Activated T-helper 1 cell treated with anti-CD3 and anti-CD28 coated beads, Interleukin-12 subunit alpha, Interleukin-12 subunit beta, Interleukin-2, Interleukin-4 antibody, amounts not matched to agents 30 ng/mL and 10 ng/mL and 1 ng/mL, durations not matched to agents 14 hours and 24 hours and 36 hours (primary cell): ENCODE results near the gene LRP1. TPM values are rescaled to one million over a fixed set of nuclear protein-coding genes. Genes with fewer than 3 reads are reported as not detected.

Experiments used
- DNase-seq: peaks from one replicate; pipeline ENCODE4 v3.0.0; 2021; ENCODE audit warnings: low spot score
- H3K27ac Mint-ChIP-seq: one replicate; pipeline ENCODE4 v1.8.0; 2021; ENCODE audit warnings: mild to moderate bottlenecking, mixed read lengths
- H3K27me3 Mint-ChIP-seq: one replicate; pipeline ENCODE4 v1.8.0; 2022; ENCODE audit warnings: mild to moderate bottlenecking, moderate library complexity, mixed read lengths; ENCODE audit not compliant: insufficient read depth
- H3K36me3 Mint-ChIP-seq: one replicate; pipeline ENCODE4 v1.8.0; 2021; ENCODE audit warnings: low read depth, mixed read lengths
- H3K4me1 Mint-ChIP-seq: one replicate; pipeline ENCODE4 v1.8.0; 2021; ENCODE audit warnings: low read depth, mixed read lengths
- H3K4me3 Mint-ChIP-seq: one replicate; pipeline ENCODE4 v1.8.0; 2021; ENCODE audit warnings: mild to moderate bottlenecking, moderate library complexity, mixed read lengths
- H3K9me3 Mint-ChIP-seq: one replicate; pipeline ENCODE4 v1.8.0; 2021; ENCODE audit warnings: mixed read lengths
- intact Hi-C: fragments of 100-400 bp; cut with micrococcal nuclease; formaldehyde crosslinking; loops from one replicate; pipeline ENCODE4 v1.15.1; 2024
- total RNA-seq: library from RNA; stranded (reverse); gene quantifications from 2 replicates; pipeline ENCODE4 v1.2.3, GENCODE V29; 2022

LRP1 gene
- total RNA-seq, 1 donor from 2014 or later = 0.26 TPM

DNA sequence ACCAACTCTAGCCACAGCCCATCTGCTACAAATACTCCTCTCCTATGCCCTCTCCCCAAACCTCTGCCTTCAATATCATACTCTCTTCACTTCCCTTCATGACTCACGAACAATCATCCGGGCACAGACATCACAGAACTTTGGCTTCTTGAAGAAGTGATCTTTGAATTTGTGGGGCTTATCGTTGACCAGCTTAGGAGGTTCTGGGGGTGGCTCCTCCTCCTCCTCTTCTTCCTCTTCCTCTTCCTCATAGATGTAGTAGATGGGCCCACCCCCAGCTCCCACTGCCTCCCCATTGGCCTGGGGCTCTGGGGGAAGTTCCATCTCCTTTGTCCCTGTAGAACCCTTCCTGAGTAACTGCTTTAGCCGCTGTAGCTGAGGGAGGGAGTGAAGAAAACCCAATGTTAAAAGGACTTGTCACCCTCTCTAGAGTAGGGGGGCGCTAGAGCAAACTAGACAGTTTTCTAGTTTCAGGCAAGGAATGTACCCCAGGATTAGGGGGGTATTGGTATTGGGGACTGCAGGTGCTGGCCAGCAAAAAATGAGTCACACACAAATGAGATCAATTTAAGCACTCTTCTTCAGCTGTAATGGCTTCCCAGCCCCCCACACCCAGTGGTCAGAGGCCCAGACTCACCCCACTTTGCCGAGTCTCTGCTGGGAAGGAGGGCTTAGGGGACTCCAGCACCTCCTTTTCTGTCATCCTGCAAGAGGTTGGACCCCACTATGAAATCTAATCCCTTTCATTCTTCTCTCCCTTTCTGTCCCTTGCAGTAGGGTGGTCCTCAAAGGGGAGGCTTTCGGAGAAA lies 120.9 kb downstream of the LRP1 start:
- Mint-ChIP-seq H3K36me3 (peaks cover 6% of the 10 kb centered on the region), H3K27me3 (peaks cover under 1% of the 10 kb centered on the region), H3K9me3 (no peaks in the 10 kb centered on the region), H3K27ac (no peak overlapping the region), H3K4me1 (peaks cover 10% of the 10 kb centered on the region), H3K4me3 (no peak overlapping the region)
- intact Hi-C loops = loop anchor here (10.0 kb wide), 1 partner anchor 376 kb away; no protein-coding TSS in a partner anchor
- DNase-seq = no peak

DNA sequence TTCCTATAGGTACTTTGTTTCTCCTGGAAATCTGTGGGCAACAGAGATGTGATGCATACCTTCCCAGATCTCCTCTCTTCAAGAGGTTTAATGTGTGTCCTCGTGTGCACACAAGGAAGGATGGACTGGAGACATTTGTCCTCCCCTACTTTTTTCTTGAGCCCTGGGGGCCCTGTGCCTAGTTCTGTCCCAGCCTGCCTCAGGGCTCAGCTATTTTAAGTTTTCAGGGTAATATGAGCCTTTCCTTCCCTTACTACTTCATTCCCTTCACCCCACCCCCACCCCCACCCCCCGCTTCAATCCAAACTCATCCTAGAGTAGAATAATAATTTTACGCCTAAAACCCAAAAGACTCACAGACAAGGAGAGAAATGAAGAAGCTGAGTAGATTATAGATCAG lies 122.3 kb downstream of the LRP1 start:
- intact Hi-C loops = no loop called here
- Mint-ChIP-seq H3K4me3 (no peak overlapping the region), H3K4me1 (peaks cover 8% of the 10 kb centered on the region)

DNA sequence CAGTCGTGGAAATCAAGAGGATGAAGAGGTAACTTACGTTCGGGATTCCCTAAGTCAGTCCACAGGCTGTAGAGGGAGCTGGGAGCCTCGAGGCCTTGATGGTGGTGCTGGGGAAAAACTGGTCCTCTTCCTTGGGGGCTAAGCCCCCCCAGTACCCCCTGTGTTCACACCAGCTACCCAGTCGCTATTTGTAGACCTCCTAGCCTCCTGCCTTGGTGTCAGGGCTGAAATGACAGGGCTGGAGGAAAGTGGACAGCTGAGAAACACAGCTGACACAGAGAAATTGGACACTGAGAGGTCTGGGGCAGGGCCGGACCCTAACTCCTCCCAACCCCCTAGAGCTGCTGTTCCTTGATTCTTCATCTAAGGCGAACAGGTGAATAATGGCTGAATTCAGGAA lies 122.7 kb downstream of the LRP1 start, which contains the start of gene STAC3:
Gene STAC3 (minus strand): TSS at position 232 of the 400 bp plus-strand sequence. CDS start 1,551 bp downstream, outside the sequence.
- Mint-ChIP-seq H3K36me3 (peaks cover 6% of the 10 kb centered on the region), H3K9me3 (no peaks in the 10 kb centered on the region), H3K27me3 (no peaks in the 10 kb centered on the region), H3K27ac (no peak within 1 kb of the TSS), H3K4me1 (peaks cover 8% of the 10 kb centered on the region), H3K4me3 (no peak within 1 kb of the TSS)
- intact Hi-C loops = no loop called here
- no peak for DNase-seq

More for the DNA sequence above, 122.3 kb downstream of the LRP1 start:
- no peak for DNase-seq
- H3K27me3 Mint-ChIP-seq = no peaks in the 10 kb centered on the region
- no peak overlapping the region for H3K27ac Mint-ChIP-seq
- H3K9me3 Mint-ChIP-seq = no peaks in the 10 kb centered on the region
- peaks cover 6% of the 10 kb centered on the region for H3K36me3 Mint-ChIP-seq

DNA sequence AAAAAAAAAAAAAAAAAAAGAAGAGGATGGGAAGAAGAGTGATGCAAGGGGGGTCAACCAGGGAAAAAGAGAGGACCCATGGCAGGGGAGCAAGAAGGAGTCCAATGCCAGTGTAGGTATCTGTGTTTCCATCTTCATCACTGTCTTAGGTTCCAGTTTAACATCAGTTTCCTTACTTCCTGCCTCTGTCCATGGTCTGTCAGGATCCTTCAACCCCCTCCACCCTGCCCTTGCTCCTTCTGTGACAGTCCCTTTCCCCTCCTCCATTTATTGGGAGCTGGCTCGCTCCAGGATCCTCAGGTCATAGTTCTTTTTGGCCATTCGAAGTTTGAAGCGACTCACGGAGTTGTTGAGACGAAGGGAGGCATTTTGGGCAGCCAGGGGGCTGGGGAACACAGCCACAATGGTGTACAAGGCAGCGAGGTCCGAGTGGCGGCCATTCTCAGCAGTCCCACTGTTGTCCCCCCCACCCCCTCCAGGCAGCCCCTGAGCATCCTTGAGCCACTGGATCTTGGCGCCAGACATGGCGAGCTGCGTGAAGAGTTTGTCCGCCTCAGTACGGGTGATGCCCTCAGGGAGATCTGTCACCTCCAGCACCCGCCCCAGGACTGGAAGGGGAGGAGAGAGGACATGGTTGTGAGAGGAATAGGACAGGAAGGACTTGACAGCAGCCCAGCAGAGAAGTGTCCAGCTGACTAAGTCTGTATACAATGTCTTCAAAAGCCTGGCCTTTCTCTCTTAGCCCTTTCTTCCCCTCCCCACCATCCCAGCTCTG lies 126.4 kb downstream of the LRP1 start:
- no peak for DNase-seq
- Mint-ChIP-seq H3K27ac (no peak overlapping the region), H3K4me1 (no peaks in the 10 kb centered on the region), H3K9me3 (no peaks in the 10 kb centered on the region), H3K27me3 (no peaks in the 10 kb centered on the region), H3K4me3 (no peak overlapping the region), H3K36me3 (peaks cover 10% of the 10 kb centered on the region)
- intact Hi-C loops = no loop called here

DNA sequence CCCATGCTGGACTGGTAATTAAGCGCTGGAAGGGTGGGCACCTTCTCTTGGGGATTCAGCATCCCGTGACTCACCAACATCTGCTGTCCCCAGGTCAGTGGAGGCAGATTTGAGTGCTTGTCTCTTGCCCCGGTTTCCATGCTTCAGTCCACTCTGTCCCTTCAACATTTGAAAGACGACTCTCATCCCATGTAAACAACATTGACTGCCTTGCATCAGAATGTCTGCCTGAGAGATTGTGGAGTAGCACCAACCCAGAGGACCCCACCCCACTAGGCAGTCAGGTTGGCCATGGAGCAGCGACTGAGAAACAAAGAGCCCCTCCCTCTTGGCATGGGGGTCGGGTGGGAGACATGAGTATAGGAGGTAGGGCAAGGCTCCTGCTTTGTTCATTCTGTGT lies 127.6 kb downstream of the LRP1 start:
- Mint-ChIP-seq H3K4me1 (no peaks in the 10 kb centered on the region), H3K27ac (no peak overlapping the region), H3K36me3 (peaks cover 11% of the 10 kb centered on the region), H3K4me3 (no peak overlapping the region), H3K9me3 (no peaks in the 10 kb centered on the region), H3K27me3 (no peaks in the 10 kb centered on the region)
- intact Hi-C loops = no loop called here
- no peak for DNase-seq

DNA sequence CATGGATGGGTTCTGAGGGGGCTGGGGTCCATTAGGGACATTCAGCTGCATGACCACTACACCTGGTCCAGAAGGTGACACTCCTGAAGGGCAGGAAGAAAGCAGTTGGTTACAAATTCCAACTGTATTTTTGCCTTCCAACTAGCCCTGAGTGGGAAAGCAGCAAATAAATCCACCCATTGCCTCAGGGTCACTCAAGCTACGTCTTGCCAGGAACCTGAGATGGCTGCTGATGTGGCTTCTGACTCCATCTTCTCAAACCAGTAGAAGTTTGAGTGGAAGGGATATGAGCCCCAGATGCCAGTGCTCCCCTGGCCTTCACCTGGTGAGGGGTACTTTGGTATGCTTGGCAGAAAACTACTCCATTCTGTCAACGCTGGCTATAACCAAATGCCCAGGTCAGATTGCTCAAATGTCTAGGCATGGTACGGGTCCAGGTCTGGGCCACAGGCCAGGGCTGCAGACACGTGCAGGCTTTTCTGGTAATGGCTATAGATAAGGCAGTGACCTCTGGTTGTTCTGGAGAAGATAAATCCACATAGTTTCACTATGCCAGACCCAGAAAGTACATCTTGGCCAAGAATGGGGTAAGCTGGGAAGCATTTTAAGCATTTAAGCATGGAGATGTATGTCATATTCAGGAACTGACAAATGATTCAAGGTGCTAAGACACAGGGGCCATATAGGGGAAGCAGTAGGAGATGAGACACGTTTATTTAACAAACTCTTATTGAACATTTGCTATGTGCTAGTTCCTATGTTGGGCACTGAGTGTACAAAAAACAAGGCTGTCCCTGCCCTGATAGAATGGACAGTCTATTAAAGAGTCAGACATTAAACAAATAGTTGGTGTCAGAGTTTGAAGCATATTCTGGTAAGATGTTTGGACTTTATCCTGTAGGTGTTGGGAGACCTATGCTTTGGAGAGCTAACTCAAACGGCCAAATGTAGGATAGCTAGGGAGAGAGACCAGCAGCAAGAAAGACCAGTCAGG lies 131.0 kb downstream of the LRP1 start:
- Mint-ChIP-seq H3K4me1 (peaks cover 5% of the 10 kb centered on the region), H3K27ac (no peak overlapping the region), H3K36me3 (peaks cover 8% of the 10 kb centered on the region), H3K9me3 (no peaks in the 10 kb centered on the region), H3K27me3 (no peaks in the 10 kb centered on the region), H3K4me3 (no peak overlapping the region)
- intact Hi-C loops = no loop called here
- DNase-seq = no peak

DNA sequence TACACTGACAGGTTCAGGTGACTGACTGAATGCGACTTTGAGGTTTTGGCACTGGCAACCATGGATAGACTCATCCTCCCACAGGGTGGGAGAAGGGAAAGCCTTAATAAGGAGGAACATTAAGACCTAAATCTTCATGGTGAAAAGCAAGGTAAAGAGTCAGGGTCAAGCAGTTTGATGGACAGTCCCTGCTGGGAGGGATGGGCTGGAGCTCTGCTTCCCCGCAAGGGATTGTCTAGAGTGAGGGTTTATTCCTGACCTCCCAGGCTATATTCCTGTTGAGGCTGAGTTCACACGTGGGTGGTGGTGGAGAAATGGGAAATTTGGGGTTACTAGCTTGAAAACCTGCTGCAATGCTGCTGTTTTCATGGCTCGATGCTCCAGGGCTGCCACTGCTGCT lies 132.1 kb downstream of the LRP1 start:
- H3K36me3 Mint-ChIP-seq = peaks cover 7% of the 10 kb centered on the region
- no peak for DNase-seq
- no peak overlapping the region for H3K4me3 Mint-ChIP-seq
- no peaks in the 10 kb centered on the region for H3K9me3 Mint-ChIP-seq
- H3K4me1 Mint-ChIP-seq = peaks cover 5% of the 10 kb centered on the region
- intact Hi-C loops = no loop called here
- no peaks in the 10 kb centered on the region for H3K27me3 Mint-ChIP-seq
- no peak overlapping the region for H3K27ac Mint-ChIP-seq

DNA sequence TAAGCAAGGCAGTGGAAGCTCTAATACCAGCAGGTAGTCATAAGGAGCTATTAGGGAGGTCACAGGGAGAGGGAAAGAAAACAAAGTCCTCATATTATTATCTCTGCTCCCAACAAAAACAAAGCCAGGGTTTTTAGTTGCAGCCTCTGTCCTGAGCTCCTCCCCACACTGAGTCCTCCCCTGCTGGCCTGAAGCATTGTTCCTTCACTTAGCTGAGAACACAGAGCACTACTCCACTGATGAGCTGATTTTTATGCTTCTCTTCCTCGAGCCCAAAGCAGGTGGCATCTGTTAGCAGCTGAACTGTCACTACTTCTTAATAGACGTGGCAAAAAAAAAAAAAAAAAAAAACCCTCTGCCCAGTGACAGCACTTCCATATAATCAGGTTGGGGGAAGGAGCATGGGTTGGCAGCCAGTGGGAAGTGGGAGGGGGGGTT lies 133.2 kb downstream of the LRP1 start:
- Mint-ChIP-seq H3K27ac (no peak overlapping the region), H3K36me3 (peaks cover 6% of the 10 kb centered on the region), H3K4me1 (peaks cover 5% of the 10 kb centered on the region), H3K4me3 (no peak overlapping the region), H3K27me3 (no peaks in the 10 kb centered on the region), H3K9me3 (no peaks in the 10 kb centered on the region)
- intact Hi-C loops = no loop called here
- no peak for DNase-seq

DNA sequence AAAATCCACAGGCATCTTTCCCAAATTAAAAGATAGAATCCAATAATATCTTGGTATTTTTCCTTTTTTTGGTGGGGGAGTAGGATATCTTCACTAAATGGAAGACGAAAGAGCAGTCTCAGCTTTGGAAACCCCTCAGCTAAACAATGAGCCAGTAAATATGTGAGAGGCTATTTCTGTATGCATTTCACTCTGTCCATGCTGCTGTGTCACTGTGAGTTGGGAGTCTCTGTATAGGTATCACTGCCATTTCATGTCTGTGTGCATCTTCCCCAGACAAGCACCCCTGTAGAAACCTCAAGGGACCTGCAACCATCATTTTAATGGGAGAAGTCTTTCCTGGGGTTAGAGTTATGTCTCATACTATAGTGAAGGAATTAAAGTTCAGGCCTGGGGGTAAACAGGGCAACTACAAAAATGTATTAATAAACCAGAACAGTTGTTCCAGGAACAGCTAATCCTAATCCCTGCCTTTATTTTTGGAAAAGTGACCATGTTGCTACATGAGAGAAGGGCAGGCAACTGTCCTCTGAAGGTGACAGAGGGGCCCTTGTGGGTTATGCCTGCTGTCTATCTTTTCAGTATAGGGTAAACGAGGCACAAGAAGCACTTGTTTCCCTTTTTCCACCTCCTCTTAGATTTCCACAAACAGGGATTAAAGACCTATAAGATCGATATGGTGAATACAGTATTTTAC lies 134.0 kb downstream of the LRP1 start:
- Mint-ChIP-seq H3K9me3 (no peaks in the 10 kb centered on the region), H3K36me3 (peaks cover 7% of the 10 kb centered on the region), H3K27me3 (no peaks in the 10 kb centered on the region), H3K4me3 (no peak overlapping the region), H3K4me1 (peaks cover 5% of the 10 kb centered on the region), H3K27ac (no peak overlapping the region)
- intact Hi-C loops = no loop called here
- no peak for DNase-seq

Other genes with a start within 250 kb of the LRP1 start
- gene SDR9C7, start 194.1 kb upstream of the LRP1 start, total RNA-seq = not detected in 2 replicates
- 0.23 and 0.29 TPM in 2 replicates for gene RDH16, start 170.9 kb upstream of the LRP1 start, total RNA-seq
- gene ZBTB39, start 121.9 kb upstream of the LRP1 start, total RNA-seq = 10.3 and 11.2 TPM in 2 replicates
- 0.34 TPM in 1 of 2 replicates, not detected in the other for gene TAC3, start 112.0 kb upstream of the LRP1 start, total RNA-seq
- 1.1 and 2.6 TPM in 2 replicates for gene MYO1A, start 78.4 kb upstream of the LRP1 start, total RNA-seq
- 70.2 and 71.7 TPM in 2 replicates for gene NEMP1, start 49.7 kb upstream of the LRP1 start, total RNA-seq
- 73.6 and 80.3 TPM in 2 replicates for gene NAB2, start 39.4 kb upstream of the LRP1 start, total RNA-seq
- gene STAT6, start 17.1 kb upstream of the LRP1 start, total RNA-seq = 306 and 318 TPM in 2 replicates
- not detected in 2 replicates for gene LRP1-AS, start 19.1 kb downstream of the LRP1 start, total RNA-seq
- gene NXPH4, start 88.3 kb downstream of the LRP1 start, total RNA-seq = 0.36 and 0.49 TPM in 2 replicates
- 276 and 280 TPM in 2 replicates for gene SHMT2, start 101.2 kb downstream of the LRP1 start, total RNA-seq
- 3.1 and 4.2 TPM in 2 replicates for gene STAC3, start 122.7 kb downstream of the LRP1 start, total RNA-seq